ENCODE data around the gene MOB3B. TPM values are rescaled to one million over a fixed set of nuclear protein-coding genes. Genes with fewer than 3 reads are reported as not detected.
"Not testable (repeated sequence)": the region's sequence is repeated elsewhere in the genome, so short reads cannot be mapped to it uniquely, and the experiment has no call there.

MOB3B gene
- polyA plus RNA-seq, 1 experiment: 0.04 TPM

GRCh38 chr9:27469550-27469949 lies 60.1 kb downstream of the MOB3B start:
- DNase-seq (ENCODE audit: low read depth): no peak
- Histone ChIP-seq H3K4me3 (ENCODE audit: low read depth, low read length) (no peak overlapping the region), H3K27me3 (ENCODE audit: control insufficient read depth, insufficient read depth, low read length) (no peaks in the 10 kb centered on the region), H3K36me3 (ENCODE audit: control insufficient read depth, insufficient read depth, low read length) (no peaks in the 10 kb centered on the region)
- CTCF ChIA-PET: no interaction called here
- TF ChIP-seq, protein P1, sequence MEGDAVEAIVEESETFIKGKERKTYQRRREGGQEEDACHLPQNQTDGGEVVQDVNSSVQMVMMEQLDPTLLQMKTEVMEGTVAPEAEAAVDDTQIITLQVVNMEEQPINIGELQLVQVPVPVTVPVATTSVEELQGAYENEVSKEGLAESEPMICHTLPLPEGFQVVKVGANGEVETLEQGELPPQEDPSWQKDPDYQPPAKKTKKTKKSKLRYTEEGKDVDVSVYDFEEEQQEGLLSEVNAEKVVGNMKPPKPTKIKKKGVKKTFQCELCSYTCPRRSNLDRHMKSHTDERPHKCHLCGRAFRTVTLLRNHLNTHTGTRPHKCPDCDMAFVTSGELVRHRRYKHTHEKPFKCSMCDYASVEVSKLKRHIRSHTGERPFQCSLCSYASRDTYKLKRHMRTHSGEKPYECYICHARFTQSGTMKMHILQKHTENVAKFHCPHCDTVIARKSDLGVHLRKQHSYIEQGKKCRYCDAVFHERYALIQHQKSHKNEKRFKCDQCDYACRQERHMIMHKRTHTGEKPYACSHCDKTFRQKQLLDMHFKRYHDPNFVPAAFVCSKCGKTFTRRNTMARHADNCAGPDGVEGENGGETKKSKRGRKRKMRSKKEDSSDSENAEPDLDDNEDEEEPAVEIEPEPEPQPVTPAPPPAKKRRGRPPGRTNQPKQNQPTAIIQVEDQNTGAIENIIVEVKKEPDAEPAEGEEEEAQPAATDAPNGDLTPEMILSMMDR (IDR thresholded peaks at IDR 0.05; ENCODE audit: insufficient read depth, low read depth, low read length): no peak
- POLR2A ChIA-PET: no interaction called here

GRCh38 chr9:27468462-27469110 lies 61.0 kb downstream of the MOB3B start:
- H3K36me3 ChIP-seq (ENCODE audit: control insufficient read depth, insufficient read depth, low read length): no peaks in the 10 kb centered on the region
- no peaks in the 10 kb centered on the region for H3K27me3 ChIP-seq (ENCODE audit: control insufficient read depth, insufficient read depth, low read length)
- TF ChIP-seq, protein P1 (IDR thresholded peaks at IDR 0.05; ENCODE audit: insufficient read depth, low read depth, low read length): no peak
- DNase-seq (ENCODE audit: low read depth): no peak
- POLR2A ChIA-PET: no interaction called here
- CTCF ChIA-PET: no interaction called here
- H3K4me3 ChIP-seq (ENCODE audit: low read depth, low read length): no peak overlapping the region

- POLR2A ChIA-PET: no interaction called here
- TF ChIP-seq, protein P1 (IDR thresholded peaks at IDR 0.05; ENCODE audit: insufficient read depth, low read depth, low read length): no peak
- DNase-seq (ENCODE audit: low read depth): no peak
- CTCF ChIA-PET: no interaction called here
- no peaks in the 10 kb centered on the region for H3K27me3 ChIP-seq (ENCODE audit: control insufficient read depth, insufficient read depth, low read length)
- H3K36me3 ChIP-seq (ENCODE audit: control insufficient read depth, insufficient read depth, low read length): no peaks in the 10 kb centered on the region
- no peak overlapping the region for H3K4me3 ChIP-seq (ENCODE audit: low read depth, low read length)
Observed at GRCh38 chr9:27468000-27468399, 61.6 kb downstream of the MOB3B start.

DNA sequence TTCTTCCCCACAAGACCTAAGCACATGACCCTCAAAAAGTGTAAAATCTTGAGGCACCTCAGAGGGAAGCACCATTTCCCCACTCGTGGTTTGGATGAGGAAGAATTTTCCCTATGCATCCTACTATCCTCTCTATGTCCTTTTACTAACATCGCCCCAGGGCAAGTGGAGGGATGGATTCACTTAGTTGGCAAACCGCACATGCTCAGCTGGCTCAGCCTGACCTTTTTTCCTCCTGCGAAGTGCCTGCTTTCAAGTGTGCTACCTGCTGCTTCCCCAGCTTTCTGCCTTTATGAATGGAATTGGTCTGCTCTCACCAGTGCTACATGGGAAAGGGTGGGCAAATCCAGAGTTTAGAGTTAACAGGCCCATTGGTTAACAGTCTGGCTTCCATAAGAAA lies 62.1 kb downstream of the MOB3B start:
- TF ChIP-seq, protein P1 (IDR thresholded peaks at IDR 0.05; ENCODE audit: insufficient read depth, low read depth, low read length): no peak
- no peak for DNase-seq (ENCODE audit: low read depth)
- ChIA-PET CTCF (no interaction called here), POLR2A (no interaction called here)
- H3K36me3 ChIP-seq (ENCODE audit: control insufficient read depth, insufficient read depth, low read length): no peaks in the 10 kb centered on the region
- no peak overlapping the region for H3K4me3 ChIP-seq (ENCODE audit: low read depth, low read length)
- no peaks in the 10 kb centered on the region for H3K27me3 ChIP-seq (ENCODE audit: control insufficient read depth, insufficient read depth, low read length)

DNA sequence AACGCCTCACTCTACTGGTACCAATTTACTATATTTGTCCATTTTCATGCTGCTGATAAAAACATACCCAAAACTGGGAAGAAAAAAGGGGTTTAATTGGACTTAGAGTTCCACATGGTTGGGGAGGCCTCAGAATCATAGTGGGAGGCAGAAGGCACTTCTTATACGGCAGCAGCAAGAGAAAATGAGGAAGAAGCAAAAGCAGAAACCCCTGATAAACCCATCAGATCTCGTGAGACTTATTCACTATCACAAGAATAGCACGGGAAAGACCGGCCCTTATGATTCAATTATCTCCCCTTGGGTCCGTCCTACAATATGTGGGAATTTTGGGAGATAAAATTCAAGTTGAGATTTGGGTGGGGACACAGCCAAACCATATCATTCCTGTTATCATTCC lies 63.1 kb downstream of the MOB3B start:
- H3K4me3 ChIP-seq (ENCODE audit: low read depth, low read length); DNase-seq (ENCODE audit: low read depth); H3K36me3 ChIP-seq (ENCODE audit: control insufficient read depth, insufficient read depth, low read length); H3K27me3 ChIP-seq (ENCODE audit: control insufficient read depth, insufficient read depth, low read length); CTCF ChIA-PET; POLR2A ChIA-PET: not testable (repeated sequence)

- POLR2A ChIA-PET; H3K36me3 ChIP-seq (ENCODE audit: control insufficient read depth, insufficient read depth, low read length); CTCF ChIA-PET; H3K27me3 ChIP-seq (ENCODE audit: control insufficient read depth, insufficient read depth, low read length); DNase-seq (ENCODE audit: low read depth); H3K4me3 ChIP-seq (ENCODE audit: low read depth, low read length): not testable (repeated sequence)
Observed at GRCh38 chr9:27464950-27465349, 64.7 kb downstream of the MOB3B start.
